ENCODE data around the gene ZNF146.
"Not testable (repeated sequence)": the region's sequence is repeated elsewhere in the genome, so short reads cannot be mapped to it uniquely, and the experiment has no call there.

The ZNF146 gene

DNA sequence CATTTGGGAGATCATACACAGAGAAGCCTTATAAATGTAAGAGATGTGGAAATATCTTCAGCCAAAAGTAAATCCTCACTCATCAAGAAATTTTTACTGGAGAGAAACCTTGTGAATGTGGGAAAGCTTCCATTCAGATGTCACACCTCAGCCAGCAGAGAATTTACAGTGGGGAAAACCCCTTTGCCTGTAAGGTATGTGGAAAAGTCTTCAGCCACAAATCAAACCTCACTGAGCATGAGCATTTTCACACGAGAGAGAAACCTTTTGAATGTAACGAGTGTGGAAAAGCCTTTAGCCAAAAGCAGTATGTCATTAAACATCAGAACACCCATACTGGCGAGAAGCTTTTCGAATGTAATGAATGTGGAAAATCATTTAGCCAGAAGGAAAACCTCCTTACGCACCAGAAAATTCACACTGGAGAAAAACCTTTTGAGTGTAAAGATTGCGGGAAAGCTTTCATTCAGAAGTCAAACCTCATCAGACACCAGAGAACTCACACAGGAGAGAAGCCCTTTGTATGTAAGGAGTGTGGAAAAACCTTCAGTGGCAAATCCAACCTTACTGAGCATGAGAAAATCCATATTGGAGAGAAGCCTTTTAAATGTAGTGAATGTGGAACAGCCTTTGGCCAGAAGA lies 21.5 kb downstream of the ZNF146 start:
- DNase-seq: no peak

GRCh38 chr19:36236946-36237310 lies 22.0 kb downstream of the ZNF146 start:
- no peak for DNase-seq

DNA sequence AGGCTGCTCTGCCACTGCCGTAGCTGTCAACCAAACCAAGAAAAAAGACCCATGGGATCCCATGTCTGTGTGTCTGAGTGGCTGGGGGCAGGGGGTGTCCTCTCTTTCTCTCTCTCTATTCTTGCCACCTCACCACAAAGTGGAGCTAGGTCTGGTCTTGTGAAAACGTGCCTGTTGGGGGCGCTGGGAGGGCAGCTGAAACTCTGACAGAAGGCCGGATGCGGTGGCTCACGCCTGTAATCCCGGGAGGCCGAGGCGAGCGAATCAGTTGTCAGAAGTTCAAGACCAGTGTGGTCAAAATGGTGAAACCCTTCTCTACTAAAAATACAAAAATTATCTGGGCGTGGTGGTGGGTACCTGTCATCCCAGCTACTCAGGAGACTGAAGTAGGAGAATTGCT lies 29.2 kb downstream of the ZNF146 start:
- DNase-seq: no peak

DNA sequence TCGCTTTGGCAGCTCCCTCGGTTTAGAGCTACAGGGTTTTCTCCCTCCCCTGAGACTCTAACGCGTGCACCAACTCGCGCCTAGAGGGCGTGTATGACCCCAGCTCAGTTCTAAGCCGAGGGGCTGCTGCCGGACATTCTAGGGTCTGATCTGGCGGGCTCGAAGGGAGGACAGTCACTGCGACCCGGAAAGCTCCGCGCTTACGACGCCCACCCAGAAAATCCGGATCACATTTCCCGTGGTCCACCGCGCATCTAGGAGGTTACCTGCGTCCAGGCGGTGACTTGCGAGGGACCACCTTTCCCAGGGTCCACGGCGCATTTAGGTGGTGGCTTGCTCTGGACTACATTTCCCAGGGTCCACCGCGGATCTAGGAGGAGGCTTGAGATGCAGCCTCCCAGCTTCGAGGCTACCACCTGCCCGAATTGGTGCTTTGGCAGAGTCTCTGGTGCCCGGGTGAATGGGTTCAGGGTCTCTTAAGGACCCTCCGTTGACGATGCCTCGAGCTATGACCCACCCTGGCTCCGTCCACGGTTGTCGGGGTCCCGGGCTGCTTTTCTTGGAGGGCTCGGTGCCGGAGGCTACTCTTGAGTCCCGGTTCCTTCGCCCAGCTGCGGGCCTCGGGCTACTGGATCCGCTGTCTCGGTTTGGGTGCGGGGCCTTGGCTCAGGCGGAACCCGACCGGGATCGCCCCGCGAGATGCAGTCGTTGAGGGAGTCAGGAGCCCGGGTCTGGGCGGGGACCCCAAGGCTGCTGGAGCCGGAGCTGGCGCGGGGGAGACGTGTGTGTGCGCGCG lies 30.5 kb downstream of the ZNF146 start:
- no peak for DNase-seq

DNA sequence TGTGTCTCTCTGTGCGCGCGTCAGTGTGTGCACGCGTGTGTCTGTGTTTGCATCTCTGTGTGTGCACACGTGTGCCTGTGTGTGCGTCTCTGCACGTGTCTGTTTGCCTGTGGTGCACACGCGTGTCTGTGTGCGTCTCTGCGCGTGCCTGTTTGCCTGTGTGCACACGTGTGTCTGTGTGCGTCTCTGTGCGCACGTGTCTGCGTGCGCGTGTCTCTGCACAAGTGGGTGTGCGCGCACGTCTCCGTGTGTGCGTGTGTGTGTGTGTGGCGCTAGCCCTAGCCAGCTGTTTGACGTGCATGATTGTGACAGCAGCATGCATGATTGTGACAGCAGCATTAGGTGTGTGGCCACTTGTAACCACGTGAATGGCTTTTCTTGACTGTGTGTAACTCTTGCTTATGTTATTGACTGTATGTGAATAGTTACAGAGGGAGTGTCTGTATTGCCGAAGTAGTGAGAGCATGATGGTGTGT lies 31.1 kb downstream of the ZNF146 start:
- DNase-seq: no peak

DNA sequence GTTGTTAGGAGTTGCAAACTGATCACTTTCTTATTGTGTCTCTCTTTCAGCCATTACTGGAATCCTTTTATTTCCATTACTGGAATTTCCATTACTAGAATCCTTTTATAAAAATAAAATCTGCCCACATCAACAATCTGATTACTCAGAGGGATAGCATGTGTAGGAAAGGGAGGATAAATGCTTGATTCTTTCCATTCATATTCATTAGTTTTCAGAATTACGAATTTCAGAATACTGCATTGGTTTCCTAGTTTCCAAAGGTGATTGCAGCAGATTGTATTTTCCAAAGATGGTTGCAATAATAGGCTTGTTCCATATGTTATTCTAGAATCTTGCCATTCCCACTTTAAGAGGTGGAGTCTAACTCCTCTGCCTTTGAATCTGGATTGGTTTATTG lies 37.1 kb downstream of the ZNF146 start:
- DNase-seq: no peak

DNA sequence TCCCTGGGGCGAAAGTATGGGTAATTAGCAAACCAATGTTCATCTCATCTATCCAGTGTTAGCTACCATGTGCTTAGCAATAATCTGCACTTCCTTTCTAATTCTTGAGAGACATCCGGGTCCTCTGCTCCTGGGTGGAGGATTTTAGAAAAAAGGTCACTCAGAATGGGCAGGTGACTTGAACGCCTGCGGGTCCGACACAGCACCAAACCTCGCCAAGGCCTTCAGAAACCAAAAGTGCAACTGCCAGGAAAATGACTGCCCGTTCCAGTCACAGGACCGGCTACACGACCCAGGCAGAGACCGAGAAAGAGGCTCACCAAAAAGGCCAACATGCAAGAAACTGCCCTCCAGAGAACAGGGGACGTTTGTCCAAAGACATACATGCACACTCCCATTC lies 39.9 kb downstream of the ZNF146 start:
- no peak for DNase-seq

DNA sequence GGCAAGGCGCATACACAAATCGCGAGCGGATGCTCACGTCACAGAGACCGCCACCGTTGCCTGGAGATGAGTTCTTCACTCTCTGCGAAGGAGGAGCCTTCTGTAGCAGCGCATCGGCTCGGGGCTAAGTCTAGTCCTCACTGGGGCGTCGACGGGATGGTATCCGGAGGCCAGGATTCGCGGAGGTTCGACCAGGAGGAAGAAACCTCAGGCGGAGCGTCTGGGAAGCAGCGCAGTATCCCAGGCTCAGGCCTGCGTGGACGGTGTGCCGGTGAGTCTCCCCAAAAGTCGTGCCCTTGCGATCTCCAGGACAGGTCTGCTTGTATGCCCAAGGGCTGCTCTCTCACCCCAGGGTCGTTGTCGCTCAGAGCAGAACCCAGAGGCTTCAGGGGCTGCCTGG lies 40.4 kb downstream of the ZNF146 start:
- no peak for DNase-seq

- DNase-seq: no peak
Observed at GRCh38 chr19:36256064-36256463, 41.2 kb downstream of the ZNF146 start.

DNA sequence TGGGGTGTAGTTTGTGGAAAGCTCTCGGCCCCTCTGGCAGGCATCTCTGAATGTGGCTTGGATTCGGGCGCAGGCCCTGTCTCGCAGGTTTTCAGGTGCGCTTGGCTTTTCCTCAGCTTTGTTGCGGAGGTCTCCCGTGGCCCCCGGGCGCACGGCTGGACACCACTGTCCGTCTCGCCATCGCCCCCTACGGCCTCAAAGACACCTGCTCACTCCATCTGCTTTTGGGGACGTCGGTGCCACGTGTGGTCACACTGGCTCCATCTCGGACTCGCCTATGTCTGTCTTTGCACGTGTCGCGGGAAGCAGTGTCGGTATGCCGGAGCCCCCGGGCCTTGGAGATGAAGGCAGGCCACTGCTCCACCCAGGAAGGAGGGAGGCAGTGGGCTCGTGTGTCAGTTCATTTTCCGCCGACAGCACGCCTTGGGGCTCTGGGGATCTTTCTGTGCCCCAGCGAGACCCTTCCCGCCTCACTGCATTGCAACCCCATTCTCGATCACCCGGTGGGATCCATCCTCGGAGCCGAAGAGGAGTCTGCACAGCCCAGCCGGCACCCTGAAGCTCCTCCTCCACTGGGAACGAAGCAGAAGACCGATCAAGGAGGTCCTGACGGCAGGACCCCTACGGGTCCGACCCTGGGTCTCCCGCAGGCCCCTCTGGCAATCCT lies 42.1 kb downstream of the ZNF146 start:
- no peak for DNase-seq

- no peak for DNase-seq
Observed at GRCh38 chr19:36257520-36257876, 42.6 kb downstream of the ZNF146 start.

DNA sequence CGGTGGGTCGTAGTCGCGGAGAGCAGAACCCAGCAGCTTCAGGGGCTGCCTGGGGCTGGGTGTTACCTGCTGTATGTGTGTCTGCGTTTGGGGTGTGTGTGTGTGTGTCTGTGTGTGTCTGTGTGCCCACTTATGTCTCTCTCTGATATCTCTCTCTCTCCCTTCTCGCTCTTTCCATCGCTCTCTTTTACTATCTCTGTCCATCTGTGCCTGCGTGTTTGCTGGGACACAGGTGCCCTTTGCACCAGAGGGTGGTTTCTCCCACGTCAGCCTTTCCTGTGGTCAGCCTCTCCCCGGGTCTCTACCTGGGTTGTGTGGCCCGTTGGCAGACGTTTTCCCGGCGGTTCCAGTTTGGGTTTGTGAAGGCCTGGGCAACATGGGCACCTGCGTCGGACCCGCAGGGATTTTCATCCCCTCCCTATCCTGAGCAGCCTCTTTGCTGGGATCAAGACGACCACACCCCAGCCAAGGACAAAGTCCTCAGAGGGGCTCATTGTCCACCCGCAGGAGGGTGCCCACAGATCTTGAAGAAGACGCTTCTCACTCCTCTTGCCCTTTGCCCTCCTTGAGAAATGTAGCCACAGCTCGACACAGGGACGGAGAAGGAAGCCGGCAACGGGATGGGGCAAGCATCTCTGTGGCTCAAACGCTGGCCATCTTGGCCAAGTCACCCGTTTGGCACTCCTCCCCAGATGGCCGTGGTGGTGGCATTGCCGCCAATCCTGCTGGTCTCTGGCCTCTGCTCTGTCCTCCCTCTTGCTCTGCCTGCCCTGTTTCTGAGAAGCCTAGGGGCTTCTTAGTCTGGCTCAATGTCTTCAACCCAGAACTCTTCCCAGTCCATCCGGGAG lies 43.3 kb downstream of the ZNF146 start:
- no peak for DNase-seq

GRCh38 chr19:36259211-36259610 lies 44.3 kb downstream of the ZNF146 start:
- DNase-seq: no peak

DNA sequence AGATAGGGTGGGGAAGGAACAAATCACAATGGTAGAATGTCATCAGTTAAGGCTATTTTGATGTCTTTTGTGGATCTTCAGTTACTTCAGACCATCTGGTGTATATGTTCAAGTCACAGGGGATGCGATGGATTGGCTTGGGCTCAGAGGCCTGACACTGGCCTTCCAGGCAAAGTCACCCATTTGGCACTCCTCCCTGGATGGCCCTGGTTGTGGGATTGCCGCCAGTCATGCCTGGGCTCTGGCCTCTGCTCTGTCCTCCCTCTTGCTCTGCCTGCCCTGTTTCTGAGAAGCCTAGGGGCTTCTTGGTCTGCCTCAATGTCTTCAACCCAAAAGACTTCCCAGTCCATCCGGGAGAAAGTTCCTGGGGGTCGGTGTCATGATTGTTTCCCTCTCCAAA lies 50.2 kb downstream of the ZNF146 start:
- DNase-seq: peak in 1 of 2 donors; percentile 9

- DNase-seq: no peak
Observed at GRCh38 chr19:36265856-36266374, 51.0 kb downstream of the ZNF146 start.

DNA sequence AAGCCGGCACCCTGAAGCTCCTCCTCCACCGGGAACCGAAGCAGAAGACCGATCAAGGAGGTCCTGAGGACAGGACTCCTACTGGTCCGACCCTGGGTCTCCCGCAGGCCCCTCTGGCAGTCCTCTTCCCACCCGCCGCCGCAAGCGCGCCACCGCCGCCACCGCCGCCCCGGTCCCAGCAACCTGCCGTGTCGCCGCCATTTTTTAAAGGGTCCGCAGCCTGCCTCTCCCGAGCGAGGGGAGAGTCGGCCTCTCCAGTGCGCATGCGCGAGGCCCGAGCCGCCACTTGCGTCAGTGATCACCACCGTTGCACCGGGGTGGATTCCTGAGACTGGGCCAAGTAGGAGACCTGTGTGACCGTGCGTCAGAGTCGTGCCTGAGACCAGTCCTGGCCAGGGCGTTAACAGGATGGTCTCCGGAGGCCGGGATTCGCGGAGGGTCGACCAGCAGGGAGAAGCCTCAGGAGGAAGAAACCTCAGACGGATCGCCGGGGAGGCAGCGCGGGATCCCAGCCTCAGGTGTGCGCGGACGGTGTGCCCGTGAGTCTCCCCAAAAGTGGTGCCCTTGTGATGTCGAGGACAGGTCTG lies 51.6 kb downstream of the ZNF146 start:
- DNase-seq: peak in 1 of 2 donors; percentile 15

DNA sequence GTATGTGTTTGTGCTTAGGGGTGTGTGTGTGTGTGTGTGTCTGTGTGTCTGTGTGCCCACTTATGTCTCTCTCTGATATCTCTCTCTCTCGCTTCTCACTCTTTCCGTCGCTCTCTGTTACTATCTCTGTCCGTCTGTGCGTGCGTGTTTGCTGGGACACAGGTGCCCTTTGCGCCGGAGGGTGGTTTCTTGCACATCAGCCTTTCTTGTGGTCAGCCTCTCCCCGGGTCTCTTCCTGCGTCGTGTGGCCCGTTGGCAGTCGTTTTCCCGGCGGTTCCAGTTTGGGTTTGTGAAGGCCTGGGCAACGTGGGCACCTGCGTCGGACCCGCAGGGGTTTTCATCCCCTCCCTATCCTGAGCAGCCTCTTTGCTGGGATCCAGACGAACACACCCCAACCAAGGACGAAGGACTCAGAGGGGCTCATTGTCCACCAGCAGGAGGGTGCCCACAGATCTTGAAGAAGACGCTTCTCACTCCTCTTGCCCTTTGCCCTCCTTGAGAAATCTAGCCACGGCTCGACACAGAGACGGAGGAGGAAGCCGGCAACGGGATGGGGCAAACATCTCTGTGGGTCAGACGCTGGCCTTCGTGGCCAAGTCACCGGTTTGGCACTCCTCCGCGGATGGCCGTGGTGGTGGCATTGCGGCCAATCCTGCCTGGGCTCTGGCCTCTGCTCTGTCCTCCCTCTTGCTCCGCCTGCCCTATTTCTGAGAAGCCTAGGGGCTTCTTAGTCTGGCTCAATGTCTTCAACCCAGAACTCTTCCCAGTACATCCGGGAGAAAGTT lies 52.3 kb downstream of the ZNF146 start:
- peak in 1 of 2 donors; percentile 9 for DNase-seq

- peak in 1 of 2 donors; percentile 4 for DNase-seq
Observed at GRCh38 chr19:36268081-36268480, 53.2 kb downstream of the ZNF146 start.

DNA sequence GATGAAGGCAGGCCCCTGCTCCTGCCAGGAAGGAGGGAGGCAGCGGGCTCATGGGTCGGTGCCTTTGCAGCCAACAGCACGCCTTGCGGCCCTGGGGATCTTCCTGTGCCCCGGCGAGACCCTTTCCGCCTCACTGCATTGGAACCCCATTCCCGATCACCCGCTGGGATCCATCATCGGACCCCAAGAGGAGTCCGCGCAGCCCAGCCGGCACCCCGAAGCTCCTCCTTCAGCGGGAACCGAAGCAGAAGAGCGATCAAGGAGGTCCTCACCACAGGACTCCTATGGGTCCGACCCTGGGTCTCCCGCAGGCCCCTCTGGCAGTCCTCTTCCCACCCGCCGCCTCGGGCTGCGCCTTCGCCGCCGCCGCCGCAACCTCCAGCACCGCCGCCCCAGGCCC lies 53.7 kb downstream of the ZNF146 start:
- DNase-seq: not testable (repeated sequence)

- peak in 1 of 2 donors; percentile 9 for DNase-seq
Observed at GRCh38 chr19:36269295-36269694, 54.4 kb downstream of the ZNF146 start.
